ENCODE data around the gene FAM204A.

- no peak for TF ChIP-seq NR2F2 (IDR thresholded peaks at IDR 0.05; ENCODE audit: borderline replicate concordance, low read depth)
- no peak for TF ChIP-seq EZH2 (conservative IDR thresholded peaks at IDR 0.05; ENCODE audit: low read depth, low read length)
- TF ChIP-seq ZNF441 (CRISPR knock-in tag; IDR thresholded peaks at IDR 0.05; ENCODE audit: borderline replicate concordance) = no peak
- TF ChIP-seq CTCF (CRISPR knock-in tag; IDR thresholded peaks at IDR 0.05) = no peak
- no peak for TF ChIP-seq RAD51 (IDR thresholded peaks at IDR 0.05; ENCODE audit: borderline replicate concordance)
- TF ChIP-seq RARG (CRISPR knock-in tag; IDR thresholded peaks at IDR 0.05; ENCODE audit: low read depth) = no peak
- no peak for TF ChIP-seq JUN (CRISPR knock-in tag; IDR thresholded peaks at IDR 0.05)
- TF ChIP-seq FOSL1 (CRISPR knock-in tag; IDR thresholded peaks at IDR 0.05; ENCODE audit: borderline replicate concordance) = no peak
- TF ChIP-seq ZNF597 (CRISPR knock-in tag; IDR thresholded peaks at IDR 0.05) = no peak
- no peak for TF ChIP-seq ZNF770 (CRISPR knock-in tag; IDR thresholded peaks at IDR 0.05)
Observed at GRCh38 chr10:118276204-118276603, 65.9 kb downstream of the FAM204A start.
